Gastrocnemius medialis (tissue), 4 donors: ENCODE data around the gene CCL25. TPM values are rescaled to one million over a fixed set of nuclear protein-coding genes. Genes with fewer than 3 reads are reported as not detected.

Experiments
- ATAC-seq, 2 donors: fragments of 150-250 bp; one replicate each; pipeline ENCODE4 v1.9.1; 2016
- DNase-seq, 2 donors: peaks; one replicate each; pipeline ENCODE4 v3.0.0-alpha.2; 2019
- H3K27ac ChIP-seq, 4 donors: fragments of 200-600 bp; sonication (generic); 1 replicate in 1 of 4; 2 replicates in 3 of 4; pipeline ENCODE4 v1.5.1; 2016 to 2018; ENCODE audit warnings: mild to moderate bottlenecking in 2 of 4, moderate library complexity in 1 of 4
- H3K27me3 ChIP-seq, 3 donors: fragments of 200-600 bp; sonication (generic) in 2 of 3; 1 replicate in 1 of 3; 2 replicates in 2 of 3; pipeline versions ENCODE4 v1.5.1 to v1.6.0; 2016 to 2019; ENCODE audit warnings: mild to moderate bottlenecking in 1 of 3, moderate library complexity in 1 of 3
- H3K36me3 ChIP-seq, 2 donors: fragments of 200-600 bp; sonication (generic) in 1 of 2; one replicate each; pipeline ENCODE4 v1.5.1; 2017 to 2018
- H3K4me1 ChIP-seq, 2 donors: fragments of 200-600 bp; sonication (generic) in 1 of 2; one replicate each; pipeline ENCODE4 v1.5.1; 2016 to 2017; ENCODE audit warnings: mild to moderate bottlenecking in 2 of 2
- H3K4me3 ChIP-seq, 4 donors: fragments of 200-600 bp; sonication (generic) in 3 of 4; 1 replicate in 1 of 4; 2 replicates in 3 of 4; pipeline ENCODE4 v1.5.1; 2016 to 2019; ENCODE audit warnings: mild to moderate bottlenecking in 2 of 4
- H3K9me3 ChIP-seq, 3 donors: fragments of 200-600 bp; sonication (generic) in 2 of 3; 1 replicate in 1 of 3; 2 replicates in 2 of 3; pipeline ENCODE4 v1.5.1; 2016 to 2019
- POLR2A ChIP-seq, 2 donors: fragments of 450-650 bp; IDR thresholded peaks; one replicate each; pipeline ENCODE4 v1.6.1; 2017; ENCODE audit warnings: antibody characterized with exemption in 2 of 2, mild to moderate bottlenecking in 2 of 2, moderate library complexity in 2 of 2
- in situ Hi-C, 4 donors: fragments of 200-750 bp; cut with MboI; loops; one replicate each; pipeline versions ENCODE4 v1.15.0 to v1.8.0; 2017; ENCODE audit warnings: low sequenced_read_pairs in 4 of 4
- intact Hi-C: fragments of 100-400 bp; cut with DNase I; formaldehyde crosslinking; loops from one replicate; pipeline ENCODE4 v1.15.1; 2023; ENCODE audit warnings: low total_unique reads
- total RNA-seq, 4 donors: library from RNA; depleted of rRNA; stranded (reverse); fragments of >200 nt; gene quantifications; one replicate each; pipeline versions ENCODE4 v1.1.0 to v1.2.3, GENCODE V29; 2016
- TF ChIP-seq, protein P1 (sequence below), 5 experiments: fragments of 450-650 bp in 3 of 5; fragments of 200-600 bp in 2 of 5; sonication (generic) in 2 of 5; IDR thresholded peaks in 4 of 5; conservative IDR thresholded peaks in 1 of 5; 1 replicate in 4 of 5; 2 replicates in 1 of 5; pipeline ENCODE4 v1.5.1; 2016 to 2019; ENCODE audit warnings: antibody characterized with exemption in 5 of 5, mild to moderate bottlenecking in 3 of 5, moderate library complexity in 3 of 5

CCL25 gene
- total RNA-seq, 4 donors from 2014 or later = not detected

DNA sequence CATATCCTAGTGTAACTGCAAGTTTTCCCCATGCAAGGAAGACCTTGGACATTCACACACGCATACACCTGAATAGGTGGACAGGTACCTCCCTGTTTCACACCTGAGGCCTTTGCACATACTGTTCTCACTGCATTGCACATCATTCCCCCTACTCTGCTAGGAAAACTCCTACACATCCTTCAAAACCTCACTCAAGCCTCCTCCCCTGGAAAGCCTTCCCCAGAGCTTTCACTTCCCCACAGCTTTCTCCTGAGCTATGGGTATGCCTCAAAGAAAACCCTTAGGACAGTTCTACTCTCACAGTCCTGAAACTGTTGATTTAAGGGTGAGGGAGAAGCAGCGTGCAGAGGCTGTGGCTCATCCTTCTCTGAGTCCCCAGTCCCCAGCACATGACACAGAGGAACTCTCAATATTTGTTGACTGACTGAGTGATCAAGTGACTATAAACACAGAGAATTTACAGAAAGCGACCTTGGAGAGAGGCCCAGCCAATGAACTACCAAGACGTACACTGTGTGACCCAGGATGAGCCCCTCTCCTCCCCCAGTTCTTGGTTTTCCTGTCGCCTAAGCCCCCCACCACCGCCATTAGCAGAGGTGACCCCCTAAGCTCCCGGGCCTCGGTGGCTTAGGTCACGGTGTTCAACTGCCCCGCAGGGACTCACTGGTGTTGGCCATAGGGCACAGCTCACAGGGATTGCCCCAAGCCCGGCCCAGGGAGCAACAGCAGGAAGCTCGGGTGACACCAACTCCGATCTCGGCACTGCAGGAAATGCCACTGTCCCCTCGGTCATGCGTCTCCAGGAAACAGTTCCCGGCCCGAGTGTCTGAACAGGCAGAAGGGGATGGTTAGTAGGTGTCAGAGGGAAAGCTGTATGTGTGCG lies 56.2 kb downstream of the CCL25 start:
- no peak overlapping the region for H3K4me3 ChIP-seq
- H3K9me3 ChIP-seq = no peaks in the 10 kb centered on the region
- H3K27me3 ChIP-seq = no peaks in the 10 kb centered on the region
- TF ChIP-seq POLR2A (IDR thresholded peaks at IDR 0.05) = no peak
- TF ChIP-seq, protein P1, sequence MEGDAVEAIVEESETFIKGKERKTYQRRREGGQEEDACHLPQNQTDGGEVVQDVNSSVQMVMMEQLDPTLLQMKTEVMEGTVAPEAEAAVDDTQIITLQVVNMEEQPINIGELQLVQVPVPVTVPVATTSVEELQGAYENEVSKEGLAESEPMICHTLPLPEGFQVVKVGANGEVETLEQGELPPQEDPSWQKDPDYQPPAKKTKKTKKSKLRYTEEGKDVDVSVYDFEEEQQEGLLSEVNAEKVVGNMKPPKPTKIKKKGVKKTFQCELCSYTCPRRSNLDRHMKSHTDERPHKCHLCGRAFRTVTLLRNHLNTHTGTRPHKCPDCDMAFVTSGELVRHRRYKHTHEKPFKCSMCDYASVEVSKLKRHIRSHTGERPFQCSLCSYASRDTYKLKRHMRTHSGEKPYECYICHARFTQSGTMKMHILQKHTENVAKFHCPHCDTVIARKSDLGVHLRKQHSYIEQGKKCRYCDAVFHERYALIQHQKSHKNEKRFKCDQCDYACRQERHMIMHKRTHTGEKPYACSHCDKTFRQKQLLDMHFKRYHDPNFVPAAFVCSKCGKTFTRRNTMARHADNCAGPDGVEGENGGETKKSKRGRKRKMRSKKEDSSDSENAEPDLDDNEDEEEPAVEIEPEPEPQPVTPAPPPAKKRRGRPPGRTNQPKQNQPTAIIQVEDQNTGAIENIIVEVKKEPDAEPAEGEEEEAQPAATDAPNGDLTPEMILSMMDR (IDR thresholded peaks at IDR 0.05 in 4 of 5, conservative IDR thresholded peaks at IDR 0.05 in 1 of 5) = no peak
- H3K4me1 ChIP-seq = no peaks in the 10 kb centered on the region
- no peak overlapping the region for H3K27ac ChIP-seq
- no peaks in the 10 kb centered on the region for H3K36me3 ChIP-seq
- in situ Hi-C loops (no loop called here), intact Hi-C loops (no loop called here)
- DNase-seq (no peak), ATAC-seq (no peak)

DNA sequence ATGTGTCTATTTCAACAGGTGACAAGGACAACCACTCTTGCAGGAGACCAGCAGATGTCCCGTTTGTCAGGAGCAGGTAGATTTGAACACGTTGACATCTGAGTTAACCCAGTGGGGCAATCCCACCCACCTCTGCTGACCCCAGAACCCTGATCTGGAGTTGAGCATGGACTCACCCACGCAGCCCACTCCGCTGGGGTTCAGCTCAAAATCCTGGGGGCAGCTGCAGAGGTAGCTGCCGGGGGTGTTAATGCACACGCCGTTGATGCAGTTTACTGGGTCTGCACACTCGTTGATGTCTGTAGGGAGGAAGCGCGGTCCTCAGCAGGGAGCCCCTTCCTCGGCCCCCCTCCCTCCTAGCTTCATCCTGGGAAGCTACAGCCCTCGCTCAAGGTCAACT lies 56.9 kb downstream of the CCL25 start:
- Histone ChIP-seq H3K27ac (no peak overlapping the region), H3K27me3 (no peaks in the 10 kb centered on the region), H3K9me3 (no peaks in the 10 kb centered on the region), H3K4me3 (no peak overlapping the region), H3K36me3 (no peaks in the 10 kb centered on the region), H3K4me1 (no peaks in the 10 kb centered on the region)
- in situ Hi-C loops (no loop called here), intact Hi-C loops (no loop called here)
- no peak for DNase-seq
- no peak for TF ChIP-seq POLR2A (IDR thresholded peaks at IDR 0.05)
- TF ChIP-seq, protein P1 (IDR thresholded peaks at IDR 0.05 in 4 of 5, conservative IDR thresholded peaks at IDR 0.05 in 1 of 5) = no peak
- no peak for ATAC-seq

DNA sequence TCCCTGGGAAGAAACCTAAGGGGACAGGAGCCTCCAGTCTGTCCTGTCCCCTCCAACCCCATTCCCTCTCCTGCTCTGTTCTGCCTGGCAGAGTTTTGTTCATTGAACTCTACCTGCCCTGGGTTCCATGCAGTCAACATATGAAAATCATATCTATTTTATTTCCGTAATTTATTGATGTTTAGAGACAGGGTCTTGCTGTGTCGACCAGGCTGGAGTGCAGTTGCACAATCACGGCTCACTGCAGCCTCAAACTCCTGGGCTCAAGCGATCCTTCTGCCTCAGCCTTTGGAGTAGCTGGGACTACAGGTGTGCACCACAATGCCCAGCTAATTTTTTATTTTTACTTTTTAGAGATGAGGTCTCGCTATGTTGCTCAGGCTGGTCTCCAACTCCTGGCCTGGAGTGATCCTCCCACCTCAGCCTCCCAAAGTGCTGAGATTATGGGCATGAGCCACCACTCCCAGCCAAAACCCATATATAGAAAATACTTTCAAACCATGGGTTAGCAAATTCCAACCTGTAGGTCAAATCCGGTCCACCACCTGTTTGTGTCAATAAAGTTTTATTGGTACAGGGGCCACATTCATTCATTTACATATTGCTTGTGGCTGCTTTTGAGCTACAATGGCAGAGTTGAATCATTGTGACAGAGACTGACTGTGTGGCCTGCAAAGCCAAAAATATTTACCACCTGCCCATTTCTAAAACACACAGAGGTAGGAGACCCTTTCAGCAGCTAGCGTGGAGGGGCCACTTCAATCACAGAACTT lies 57.5 kb downstream of the CCL25 start:
- no peaks in the 10 kb centered on the region for H3K4me1 ChIP-seq
- TF ChIP-seq, protein P1 (IDR thresholded peaks at IDR 0.05 in 4 of 5, conservative IDR thresholded peaks at IDR 0.05 in 1 of 5) = no peak
- TF ChIP-seq POLR2A (IDR thresholded peaks at IDR 0.05) = no peak
- H3K27ac ChIP-seq = no peak overlapping the region
- H3K4me3 ChIP-seq = no peak overlapping the region
- intact Hi-C loops = no loop called here
- no peaks in the 10 kb centered on the region for H3K36me3 ChIP-seq
- no peaks in the 10 kb centered on the region for H3K9me3 ChIP-seq
- no peaks in the 10 kb centered on the region for H3K27me3 ChIP-seq
- no peak for DNase-seq
- no peak for ATAC-seq
- in situ Hi-C loops = no loop called here

DNA sequence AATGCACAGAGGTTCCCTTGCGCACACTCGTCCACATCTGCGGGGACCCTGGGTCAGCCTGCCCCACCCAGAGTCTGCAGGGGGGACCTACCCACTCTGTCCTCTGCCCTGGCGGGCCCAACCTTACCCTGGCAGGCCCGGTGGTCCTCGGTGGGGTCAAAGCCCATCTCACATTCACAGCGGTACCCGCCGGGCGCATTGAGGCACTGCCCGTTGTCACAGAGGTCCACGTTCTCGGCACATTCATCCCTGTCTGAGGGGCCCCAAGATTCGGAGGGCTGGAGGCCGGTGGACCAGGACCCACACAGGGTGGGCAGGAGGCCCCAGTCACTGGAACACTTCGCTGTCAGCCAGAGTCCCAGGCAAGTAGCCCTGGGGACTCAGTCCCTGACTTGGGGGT lies 58.4 kb downstream of the CCL25 start:
- TF ChIP-seq, protein P1 (IDR thresholded peaks at IDR 0.05 in 4 of 5, conservative IDR thresholded peaks at IDR 0.05 in 1 of 5) = no peak
- no peak for TF ChIP-seq POLR2A (IDR thresholded peaks at IDR 0.05)
- Histone ChIP-seq H3K27me3 (no peaks in the 10 kb centered on the region), H3K4me1 (no peaks in the 10 kb centered on the region), H3K4me3 (no peak overlapping the region), H3K36me3 (no peaks in the 10 kb centered on the region), H3K27ac (no peak overlapping the region), H3K9me3 (no peaks in the 10 kb centered on the region)
- ATAC-seq = no peak
- intact Hi-C loops = no loop called here
- no peak for DNase-seq
- in situ Hi-C loops = no loop called here
